Esophagus muscularis mucosa (tissue), 4 donors: ENCODE measurements around the gene MYLK. TPM values are rescaled to one million over a fixed set of nuclear protein-coding genes. Genes with fewer than 3 reads are reported as not detected.

Experiments
- DNase-seq: peaks from one replicate; pipeline ENCODE4 v3.0.0-alpha.2; 2017; ENCODE audit errors: extremely low spot score
- H3K27ac ChIP-seq, 4 donors: fragments of 200-600 bp; sonication (generic); replicated peaks in 1 of 4; 1 replicate in 3 of 4; 2 replicates in 1 of 4; pipeline ENCODE4 v1.5.1; 2016 to 2019; ENCODE audit warnings: mild to moderate bottlenecking in 1 of 4
- H3K27me3 ChIP-seq, 4 donors: fragments of 200-600 bp; sonication (generic); one replicate each; pipeline versions ENCODE4 v1.5.1 to v1.6.0; 2016 to 2019
- H3K36me3 ChIP-seq, 4 donors: fragments of 200-600 bp; sonication (generic); one replicate each; pipeline ENCODE4 v1.5.1; 2016 to 2019
- H3K4me1 ChIP-seq, 4 donors: fragments of 200-600 bp; sonication (generic); one replicate each; pipeline ENCODE4 v1.5.1; 2016 to 2019
- H3K4me3 ChIP-seq, 4 donors: fragments of 200-600 bp; sonication (generic); 1 replicate in 2 of 4; 2 replicates in 2 of 4; pipeline ENCODE4 v1.5.1; 2016 to 2019; ENCODE audit warnings: mild to moderate bottlenecking in 4 of 4, moderate library complexity in 1 of 4
- H3K9me3 ChIP-seq, 4 donors: fragments of 200-600 bp; sonication (generic); 1 replicate in 3 of 4; 2 replicates in 1 of 4; pipeline ENCODE4 v1.5.1; 2016 to 2019
- CTCF ChIP-seq, 3 experiments: fragments of 200-600 bp in 2 of 3; fragments of 450-650 bp in 1 of 3; sonication (generic) in 2 of 3; IDR thresholded peaks; one replicate each; pipeline ENCODE4 v1.5.1; 2017 to 2019; ENCODE audit warnings: antibody characterized with exemption in 3 of 3, mild to moderate bottlenecking in 2 of 3, moderate library complexity in 1 of 3
- EP300 ChIP-seq: sonication (generic); formaldehyde crosslinking; IDR thresholded peaks from one replicate; pipeline ENCODE4 v1.6.1; 2017; ENCODE audit warnings: antibody characterized with exemption
- POLR2A ChIP-seq: fragments of 450-650 bp; IDR thresholded peaks from one replicate; pipeline ENCODE4 v1.6.1; 2017; ENCODE audit warnings: antibody characterized with exemption, moderate library complexity, mild to moderate bottlenecking, low read depth
- POLR2AphosphoS5 ChIP-seq, 2 donors: sonication (generic); formaldehyde crosslinking; IDR thresholded peaks; one replicate each; pipeline ENCODE4 v1.6.1; 2017; ENCODE audit warnings: antibody characterized with exemption in 2 of 2
- WGBS: methylation state at CpG from one replicate; pipeline ENCODE4 v1.1.5; 2018; 5-methylcytosine and 5-hydroxymethylcytosine counted together
- intact Hi-C: fragments of 100-400 bp; cut with DNase I; formaldehyde crosslinking; loops from one replicate; pipeline ENCODE4 v1.15.1; 2023
- small RNA-seq, 3 donors: library from RNA; depleted of rRNA; stranded (forward); fragments of <200 nt; gene quantifications; one replicate each; pipeline ENCODE3, GENCODE V24; 2016
- total RNA-seq, 4 donors: library from RNA; depleted of rRNA; stranded (reverse); fragments of >200 nt; gene quantifications; one replicate each; pipeline versions ENCODE4 v1.1.0 to v1.2.1, GENCODE V29; 2016

Gene MYLK
- total RNA-seq, 4 donors from 2014 or later = 1,983 to 3,208 (median 2,554) TPM

DNA sequence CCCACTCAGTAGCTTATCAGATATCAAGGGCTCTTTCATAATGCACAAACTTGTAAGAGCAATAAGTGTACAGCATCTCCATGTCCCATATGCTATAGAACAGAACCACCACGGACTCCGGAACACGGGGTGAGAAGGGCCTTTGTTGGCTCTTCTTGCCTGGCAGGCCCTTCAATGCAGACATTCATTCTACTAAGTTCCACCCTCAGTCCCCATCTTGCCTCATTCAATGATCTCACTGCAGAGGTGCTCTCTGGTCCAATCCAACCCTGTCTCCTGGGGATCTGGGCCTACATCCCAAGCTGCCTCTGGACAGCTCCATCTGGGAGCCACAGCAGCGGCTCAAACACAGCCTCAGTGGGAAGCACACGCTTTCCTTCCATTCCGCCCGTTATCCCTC, 316.1 kb downstream of the MYLK start:
- H3K27ac ChIP-seq = no peak overlapping the region
- H3K27me3 ChIP-seq = no peaks in the 10 kb centered on the region
- H3K36me3 ChIP-seq = peaks cover 0 to 28% (median 15%) of the 10 kb centered on the region in 4 donors
- 77% methylated on average over 7 of the region's 7 CpGs for WGBS
- TF ChIP-seq CTCF (IDR thresholded peaks at IDR 0.05) (no peak), EP300 (no peak), POLR2AphosphoS5 (IDR thresholded peaks at IDR 0.05) (no peak), POLR2A (no peak)
- H3K9me3 ChIP-seq = no peaks in the 10 kb centered on the region
- intact Hi-C loops = no loop called here
- H3K4me3 ChIP-seq = no peak overlapping the region
- H3K4me1 ChIP-seq = peaks cover 0 to 13% (median 1%) of the 10 kb centered on the region in 4 donors
- DNase-seq = no peak

DNA sequence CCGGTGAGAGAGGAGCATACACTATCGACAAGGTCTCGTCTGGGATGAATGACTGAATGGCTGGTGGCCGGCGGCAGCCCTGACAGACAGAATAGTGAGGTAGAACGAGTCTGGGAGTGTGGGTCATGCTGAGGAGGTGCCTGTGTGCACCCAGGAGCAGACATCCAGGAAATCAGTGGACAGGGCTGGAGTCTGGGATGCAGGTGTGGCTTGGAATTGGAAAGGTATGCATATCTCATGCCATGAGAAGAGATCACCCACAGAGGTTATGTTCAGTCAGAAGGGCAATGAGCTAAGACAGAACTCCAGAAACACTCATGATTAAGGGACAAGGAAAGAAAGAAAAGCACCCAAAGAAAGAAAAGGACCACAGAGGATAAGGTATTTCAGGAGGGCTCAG, 320.1 kb downstream of the MYLK start:
- no peak for DNase-seq
- Histone ChIP-seq H3K4me1 (peaks cover 0 to 15% (median 1%) of the 10 kb centered on the region in 4 donors), H3K4me3 (no peak overlapping the region), H3K27me3 (no peaks in the 10 kb centered on the region), H3K27ac (no peak overlapping the region), H3K36me3 (peaks cover 0 to 25% (median 15%) of the 10 kb centered on the region in 4 donors), H3K9me3 (no peaks in the 10 kb centered on the region)
- intact Hi-C loops = no loop called here
- WGBS = 94% methylated on average over 6 of the region's 6 CpGs
- no peak for TF ChIP-seq POLR2AphosphoS5 (IDR thresholded peaks at IDR 0.05)
- no peak for TF ChIP-seq POLR2A
- no peak for TF ChIP-seq EP300
- TF ChIP-seq CTCF (IDR thresholded peaks at IDR 0.05) = no peak

DNA sequence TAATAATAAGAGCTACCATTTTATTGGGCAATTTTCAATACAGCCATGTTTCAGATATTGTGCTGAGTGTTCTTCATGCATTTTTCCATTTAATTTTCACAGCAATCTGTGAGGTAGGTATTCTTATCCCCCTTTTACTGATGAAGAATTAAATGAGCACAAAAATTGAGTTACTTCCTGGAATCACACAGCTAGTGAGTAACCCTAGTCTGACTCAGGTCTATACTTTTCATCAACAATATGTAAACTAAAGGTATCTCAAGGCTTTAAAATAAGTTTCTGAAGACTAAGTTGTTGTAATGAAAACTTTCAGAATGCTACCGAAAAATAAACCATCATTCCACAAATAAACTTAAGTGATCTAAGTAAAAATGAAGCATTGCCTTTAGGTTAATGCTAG, 321.6 kb downstream of the MYLK start:
- 91% methylated on average over 1 of the region's 1 CpG for WGBS
- H3K27me3 ChIP-seq = no peaks in the 10 kb centered on the region
- H3K36me3 ChIP-seq = peaks cover 0 to 25% (median 15%) of the 10 kb centered on the region in 4 donors
- H3K4me3 ChIP-seq = no peak overlapping the region
- H3K27ac ChIP-seq = no peak overlapping the region
- DNase-seq = no peak
- no peaks in the 10 kb centered on the region for H3K9me3 ChIP-seq
- intact Hi-C loops = no loop called here
- peaks cover 0 to 17% (median 5%) of the 10 kb centered on the region in 4 donors for H3K4me1 ChIP-seq
- TF ChIP-seq POLR2AphosphoS5 (IDR thresholded peaks at IDR 0.05) (no peak), EP300 (no peak), POLR2A (no peak), CTCF (IDR thresholded peaks at IDR 0.05) (no peak)

DNA sequence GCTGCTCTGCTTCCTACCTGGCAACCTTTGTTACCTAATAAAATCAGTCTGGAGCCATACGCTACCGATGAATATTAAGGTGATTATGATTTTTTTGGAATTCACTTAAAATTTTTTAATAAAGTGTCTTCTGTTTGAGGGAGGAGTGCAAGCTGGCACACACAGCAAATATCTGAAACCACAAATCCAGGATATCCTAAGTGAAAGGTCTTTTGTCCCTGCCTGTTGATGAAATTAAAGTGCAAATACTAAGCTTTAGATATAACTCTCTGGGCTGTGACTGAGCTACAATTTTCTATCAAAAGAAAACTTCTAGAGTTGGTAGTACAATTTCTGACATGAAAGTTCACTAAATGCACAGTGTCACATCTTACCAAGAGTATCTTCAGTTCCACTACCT, 322.9 kb downstream of the MYLK start:
- Histone ChIP-seq H3K27me3 (no peaks in the 10 kb centered on the region), H3K4me1 (peaks cover 0 to 17% (median 5%) of the 10 kb centered on the region in 4 donors), H3K4me3 (no peak overlapping the region), H3K27ac (no peak overlapping the region), H3K36me3 (peaks cover 0 to 15% (median 11%) of the 10 kb centered on the region in 4 donors), H3K9me3 (no peaks in the 10 kb centered on the region)
- intact Hi-C loops = loop anchor here (2.0 kb wide), 1 partner anchor 232 kb away; no protein-coding TSS in a partner anchor
- no peak for DNase-seq
- no peak for TF ChIP-seq CTCF (IDR thresholded peaks at IDR 0.05)
- no peak for TF ChIP-seq POLR2AphosphoS5 (IDR thresholded peaks at IDR 0.05)
- TF ChIP-seq POLR2A = no peak
- no peak for TF ChIP-seq EP300
- WGBS = 71% methylated on average over 2 of the region's 2 CpGs

Small RNAs within 50 kb of the gene (small RNA-seq; reads per million reads assigned to genes)
- 0 reads per million in 3 donors for gene RF00392

Other genes with a start within 250 kb of the MYLK start
- gene CCDC14, start 76.9 kb upstream of the MYLK start, total RNA-seq = 10 to 100 TPM; 10.1 to 30.3 (median 17.9) TPM
- gene ROPN1, start 107.8 kb upstream of the MYLK start, total RNA-seq = not detected
- gene KALRN, start 149.0 kb upstream of the MYLK start, total RNA-seq = 10 to 100 TPM; 20.8 to 49.7 (median 28.7) TPM